HEK293 (cell line): ENCODE results near the gene TMEM233.
A peak's percentile ranks its signal among the peaks of the same experiment; 100 is the strongest.

Experiments used
- CTCF ChIA-PET: fragments of 350-600 bp; formaldehyde crosslinking; extraction: SDS; loops from one replicate; lab custom pipeline; 2021; ENCODE audit warnings: antibody characterized with exemption; lab: Yijun Ruan, JAX
- POLR2A ChIA-PET: fragments of 300-600 bp; formaldehyde crosslinking; extraction: SDS; loops from one replicate; lab custom pipeline; 2020; ENCODE audit warnings: antibody characterized with exemption, inconsistent platforms; lab: Yijun Ruan, JAX
- H3K27ac ChIP-seq: fragments of 200-500 bp; sonication (Bioruptor generic); 2 replicates; pipeline ENCODE4 v1.5.1; 2014; ENCODE audit warnings: low read depth, low read length, control low read depth, inconsistent platforms; ENCODE audit errors: extremely low read depth
- H3K36me3 ChIP-seq, 2 experiments: fragments of 200-500 bp in 1 of 2; sonication (Bioruptor generic) in 1 of 2; 1 replicate in 1 of 2; 2 replicates in 1 of 2; pipeline ENCODE4 v1.5.1; 2014 to 2017; ENCODE audit warnings: inconsistent platforms in 2 of 2, low read length in 2 of 2; ENCODE audit not compliant: control insufficient read depth in 2 of 2, insufficient read depth in 1 of 2
- H3K4me1 ChIP-seq: fragments of 200-500 bp; sonication (Bioruptor generic); 2 replicates; pipeline ENCODE4 v1.5.1; 2014; ENCODE audit warnings: mild to moderate bottlenecking, low read length, inconsistent platforms; ENCODE audit not compliant: control insufficient read depth, insufficient read depth
- H3K4me3 ChIP-seq: 2 replicates; pipeline ENCODE4 v1.5.1; 2011; ENCODE audit warnings: low read depth, mild to moderate bottlenecking, control low read depth, low read length, moderate library complexity
- H3K9me3 ChIP-seq: fragments of 200-500 bp; sonication (Bioruptor generic); 2 replicates; pipeline ENCODE4 v1.5.1; 2014; ENCODE audit warnings: low read depth, low read length, inconsistent platforms; ENCODE audit not compliant: control insufficient read depth, insufficient read depth
- FEZF1 ChIP-seq: fragments of 450-650 bp; formaldehyde crosslinking; IDR thresholded peaks from 2 replicates; pipeline ENCODE4 v1.5.1; 2016; ENCODE audit warnings: missing biosample characterization, missing genetic modification characterization
- GFI1B ChIP-seq: fragments of 450-650 bp; formaldehyde crosslinking; IDR thresholded peaks from 2 replicates; pipeline ENCODE4 v1.5.1; 2016; ENCODE audit warnings: missing biosample characterization, missing genetic modification characterization
- GLI2 ChIP-seq: fragments of 450-650 bp; formaldehyde crosslinking; IDR thresholded peaks from 2 replicates; pipeline ENCODE4; 2017; ENCODE audit warnings: missing biosample characterization, missing genetic modification characterization, low read depth, borderline replicate concordance
- GLIS1 ChIP-seq: fragments of 450-650 bp; formaldehyde crosslinking; IDR thresholded peaks from 2 replicates; pipeline ENCODE4 v1.5.1; 2016; ENCODE audit warnings: missing biosample characterization, missing genetic modification characterization
- KLF16 ChIP-seq: fragments of 450-650 bp; formaldehyde crosslinking; IDR thresholded peaks from 2 replicates; pipeline ENCODE4 v1.5.1; 2017; ENCODE audit warnings: missing biosample characterization, missing genetic modification characterization
- MZF1 ChIP-seq: fragments of 450-650 bp; formaldehyde crosslinking; IDR thresholded peaks from 2 replicates; pipeline ENCODE4 v1.5.1; 2017; ENCODE audit warnings: missing biosample characterization, missing genetic modification characterization, borderline replicate concordance
- OSR2 ChIP-seq: fragments of 450-650 bp; formaldehyde crosslinking; IDR thresholded peaks from 2 replicates; pipeline ENCODE4 v1.5.1; 2016; ENCODE audit warnings: missing biosample characterization, missing genetic modification characterization
- OVOL3 ChIP-seq: fragments of 450-650 bp; formaldehyde crosslinking; IDR thresholded peaks from 2 replicates; pipeline ENCODE4 v1.5.1; 2016; ENCODE audit warnings: missing biosample characterization, missing genetic modification characterization
- PRDM4 ChIP-seq: fragments of 450-650 bp; formaldehyde crosslinking; IDR thresholded peaks from 2 replicates; pipeline ENCODE4 v1.5.1; 2017; ENCODE audit warnings: missing biosample characterization, missing genetic modification characterization
- TCF7L2 ChIP-seq: IDR thresholded peaks from 2 replicates; pipeline ENCODE4 v1.6.1; 2011; ENCODE audit warnings: low read depth, mild to moderate bottlenecking, inconsistent platforms, low read length, moderate library complexity, borderline replicate concordance
- ZEB2 ChIP-seq: fragments of 450-650 bp; formaldehyde crosslinking; IDR thresholded peaks from 2 replicates; pipeline ENCODE4 v1.5.1; 2016; ENCODE audit warnings: missing biosample characterization, missing genetic modification characterization
- ZFHX2 ChIP-seq: fragments of 450-650 bp; formaldehyde crosslinking; conservative IDR thresholded peaks from 2 replicates; pipeline ENCODE4 v1.5.1; 2016; ENCODE audit warnings: missing biosample characterization, missing genetic modification characterization
- ZFP69B ChIP-seq: fragments of 450-650 bp; formaldehyde crosslinking; IDR thresholded peaks from 2 replicates; pipeline ENCODE4 v1.5.1; 2016; ENCODE audit warnings: missing biosample characterization, missing genetic modification characterization
- ZNF10 ChIP-seq: fragments of 450-650 bp; formaldehyde crosslinking; IDR thresholded peaks from 2 replicates; pipeline ENCODE4 v1.5.1; 2017; ENCODE audit warnings: missing biosample characterization, missing genetic modification characterization
- ZNF184 ChIP-seq: fragments of 450-650 bp; IDR thresholded peaks from 2 replicates; pipeline ENCODE4 v1.5.1; 2018; ENCODE audit warnings: missing biosample characterization, mild to moderate bottlenecking, missing genetic modification characterization
- ZNF248 ChIP-seq: fragments of 450-650 bp; formaldehyde crosslinking; IDR thresholded peaks from 2 replicates; pipeline ENCODE4 v1.5.1; 2017; ENCODE audit warnings: missing biosample characterization, missing genetic modification characterization
- ZNF266 ChIP-seq: fragments of 450-650 bp; formaldehyde crosslinking; IDR thresholded peaks from 2 replicates; pipeline ENCODE4 v1.5.1; 2016; ENCODE audit warnings: missing biosample characterization, missing genetic modification characterization, low read depth
- ZNF274 ChIP-seq, 2 experiments: fragments of 200-500 bp in 1 of 2; fragments of 450-650 bp in 1 of 2; sonication (Bioruptor generic) in 1 of 2; formaldehyde crosslinking in 1 of 2; IDR thresholded peaks; 2 replicates each; pipeline versions ENCODE4 v1.5.1 to v1.6.1; 2014 to 2016; ENCODE audit warnings: borderline replicate concordance in 1 of 2, inconsistent platforms in 1 of 2, low read length in 1 of 2, missing biosample characterization in 1 of 2, missing genetic modification characterization in 1 of 2
- ZNF335 ChIP-seq: fragments of 450-650 bp; formaldehyde crosslinking; conservative IDR thresholded peaks from 2 replicates; pipeline ENCODE4 v1.5.1; 2016; ENCODE audit warnings: missing biosample characterization, missing genetic modification characterization
- ZNF366 ChIP-seq: fragments of 450-650 bp; formaldehyde crosslinking; conservative IDR thresholded peaks from 2 replicates; pipeline ENCODE4 v1.5.1; 2016; ENCODE audit warnings: missing biosample characterization, missing genetic modification characterization
- ZNF501 ChIP-seq: fragments of 450-650 bp; formaldehyde crosslinking; IDR thresholded peaks from 2 replicates; pipeline ENCODE4 v1.5.1; 2016; ENCODE audit warnings: missing biosample characterization, missing genetic modification characterization
- ZNF514 ChIP-seq: fragments of 450-650 bp; formaldehyde crosslinking; IDR thresholded peaks from 2 replicates; pipeline ENCODE4 v1.5.1; 2016; ENCODE audit warnings: missing biosample characterization, missing genetic modification characterization
- ZNF548 ChIP-seq: fragments of 450-650 bp; formaldehyde crosslinking; IDR thresholded peaks from 2 replicates; pipeline ENCODE4 v1.5.1; 2016; ENCODE audit warnings: missing biosample characterization, missing genetic modification characterization
- ZNF561 ChIP-seq: fragments of 450-650 bp; IDR thresholded peaks from 2 replicates; pipeline ENCODE4 v1.5.1; 2018; ENCODE audit warnings: missing biosample characterization, missing genetic modification characterization, borderline replicate concordance
- ZNF580 ChIP-seq: fragments of 450-650 bp; formaldehyde crosslinking; IDR thresholded peaks from 2 replicates; pipeline ENCODE4 v1.5.1; 2016; ENCODE audit warnings: missing biosample characterization, missing genetic modification characterization
- ZNF621 ChIP-seq: fragments of 450-650 bp; formaldehyde crosslinking; IDR thresholded peaks from 2 replicates; pipeline ENCODE4 v1.5.1; 2017; ENCODE audit warnings: missing biosample characterization, missing genetic modification characterization
- ZNF624 ChIP-seq: fragments of 450-650 bp; formaldehyde crosslinking; IDR thresholded peaks from 2 replicates; pipeline ENCODE4 v1.5.1; 2017; ENCODE audit warnings: missing biosample characterization, missing genetic modification characterization
- ZNF777 ChIP-seq: fragments of 450-650 bp; formaldehyde crosslinking; IDR thresholded peaks from 2 replicates; pipeline ENCODE4 v1.5.1; 2017; ENCODE audit warnings: missing biosample characterization, missing genetic modification characterization, borderline replicate concordance
- ZSCAN16 ChIP-seq: fragments of 450-650 bp; formaldehyde crosslinking; IDR thresholded peaks from 2 replicates; pipeline ENCODE4 v1.5.1; 2016; ENCODE audit warnings: missing biosample characterization, missing genetic modification characterization
- ZSCAN30 ChIP-seq: fragments of 450-650 bp; IDR thresholded peaks from 2 replicates; pipeline ENCODE4 v1.5.1; 2018; ENCODE audit warnings: missing biosample characterization, mild to moderate bottlenecking, missing genetic modification characterization, moderate library complexity
- ZSCAN4 ChIP-seq: fragments of 450-650 bp; formaldehyde crosslinking; IDR thresholded peaks from 2 replicates; pipeline ENCODE4 v1.5.1; 2017; ENCODE audit warnings: missing biosample characterization, missing genetic modification characterization
- ZXDB ChIP-seq: fragments of 450-650 bp; formaldehyde crosslinking; IDR thresholded peaks from 2 replicates; pipeline ENCODE4 v1.5.1; 2016; ENCODE audit warnings: missing biosample characterization, missing genetic modification characterization
- TF ChIP-seq, protein P1 (sequence below): fragments of 450-650 bp; formaldehyde crosslinking; IDR thresholded peaks from 2 replicates; pipeline ENCODE4 v1.5.1; 2016; ENCODE audit warnings: missing biosample characterization, missing genetic modification characterization
- TF ChIP-seq, protein P2 (sequence below): fragments of 450-650 bp; IDR thresholded peaks from 2 replicates; pipeline ENCODE4 v1.5.1; 2018; ENCODE audit warnings: missing biosample characterization, mild to moderate bottlenecking, missing genetic modification characterization

TMEM233 gene

GRCh38 chr12:119602734-119603094 lies 9.1 kb downstream of the TMEM233 start:
- Histone ChIP-seq H3K9me3 (no peaks in the 10 kb centered on the region), H3K27ac (no peak overlapping the region), H3K36me3 (no peaks in the 10 kb centered on the region), H3K4me1 (peaks cover 7% of the 10 kb centered on the region; the same call in 1 of the 2 replicates), H3K4me3 (no peak overlapping the region)
- POLR2A ChIA-PET: no interaction called here
- CTCF ChIA-PET: interaction anchor here (0.6 kb wide), 1 partner anchor 621 kb away, joined by 3 read pairs; the partner anchor contains the start of gene SRRM4
- TF ChIP-seq PRDM4 (tag by site-specific recombination) (peak; percentile 63; the same call in 1 of the 2 replicates), ZNF248 (tag by site-specific recombination) (no peak), ZNF501 (tag by site-specific recombination) (no peak), ZNF366 (no peak), ZNF335 (tag by site-specific recombination) (peak; percentile 37; the same call in 1 of the 2 replicates), ZFHX2 (tag by site-specific recombination) (no peak), ZSCAN30 (tag by site-specific recombination) (peak; percentile 79; the same call in 1 of the 2 replicates), TCF7L2 (peak; percentile 57; the same call in 1 of the 2 replicates), MZF1 (tag by site-specific recombination) (peak; percentile 99), ZNF184 (tag by site-specific recombination) (no peak), GFI1B (tag by site-specific recombination) (no peak), ZNF624 (no peak), ZNF10 (tag by site-specific recombination) (no peak), OSR2 (tag by site-specific recombination) (peak; percentile 91), KLF16 (tag by site-specific recombination) (no peak), ZNF621 (no peak), ZNF266 (tag by site-specific recombination) (no peak), ZNF274 (IDR thresholded peaks at IDR 0.05; ENCODE audit: low read length) (no peak), ZNF274 (tag by site-specific recombination; IDR thresholded peaks at IDR 0.05; ENCODE audit: borderline replicate concordance) (no peak), ZSCAN4 (tag by site-specific recombination) (no peak), ZNF514 (no peak), ZXDB (tag by site-specific recombination) (peak; percentile 58), ZEB2 (tag by site-specific recombination) (0 out of 2 replicates have a peak, but pooled peaks have one; percentile 28), ZFP69B (tag by site-specific recombination) (no peak), GLIS1 (tag by site-specific recombination) (peak; percentile 71), ZNF777 (tag by site-specific recombination) (no peak), ZNF548 (no peak), OVOL3 (tag by site-specific recombination) (peak; percentile 75; the same call in 1 of the 2 replicates), ZNF580 (tag by site-specific recombination) (0 out of 2 replicates have a peak, but pooled peaks have one; percentile 60), GLI2 (tag by site-specific recombination) (0 out of 2 replicates have a peak, but pooled peaks have one; percentile 13), ZSCAN16 (no peak), ZNF561 (tag by site-specific recombination) (no peak), FEZF1 (tag by site-specific recombination) (peak; percentile 78)
- TF ChIP-seq, protein P1, sequence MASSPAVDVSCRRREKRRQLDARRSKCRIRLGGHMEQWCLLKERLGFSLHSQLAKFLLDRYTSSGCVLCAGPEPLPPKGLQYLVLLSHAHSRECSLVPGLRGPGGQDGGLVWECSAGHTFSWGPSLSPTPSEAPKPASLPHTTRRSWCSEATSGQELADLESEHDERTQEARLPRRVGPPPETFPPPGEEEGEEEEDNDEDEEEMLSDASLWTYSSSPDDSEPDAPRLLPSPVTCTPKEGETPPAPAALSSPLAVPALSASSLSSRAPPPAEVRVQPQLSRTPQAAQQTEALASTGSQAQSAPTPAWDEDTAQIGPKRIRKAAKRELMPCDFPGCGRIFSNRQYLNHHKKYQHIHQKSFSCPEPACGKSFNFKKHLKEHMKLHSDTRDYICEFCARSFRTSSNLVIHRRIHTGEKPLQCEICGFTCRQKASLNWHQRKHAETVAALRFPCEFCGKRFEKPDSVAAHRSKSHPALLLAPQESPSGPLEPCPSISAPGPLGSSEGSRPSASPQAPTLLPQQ (tag by site-specific recombination): no peak
- TF ChIP-seq, protein P2, sequence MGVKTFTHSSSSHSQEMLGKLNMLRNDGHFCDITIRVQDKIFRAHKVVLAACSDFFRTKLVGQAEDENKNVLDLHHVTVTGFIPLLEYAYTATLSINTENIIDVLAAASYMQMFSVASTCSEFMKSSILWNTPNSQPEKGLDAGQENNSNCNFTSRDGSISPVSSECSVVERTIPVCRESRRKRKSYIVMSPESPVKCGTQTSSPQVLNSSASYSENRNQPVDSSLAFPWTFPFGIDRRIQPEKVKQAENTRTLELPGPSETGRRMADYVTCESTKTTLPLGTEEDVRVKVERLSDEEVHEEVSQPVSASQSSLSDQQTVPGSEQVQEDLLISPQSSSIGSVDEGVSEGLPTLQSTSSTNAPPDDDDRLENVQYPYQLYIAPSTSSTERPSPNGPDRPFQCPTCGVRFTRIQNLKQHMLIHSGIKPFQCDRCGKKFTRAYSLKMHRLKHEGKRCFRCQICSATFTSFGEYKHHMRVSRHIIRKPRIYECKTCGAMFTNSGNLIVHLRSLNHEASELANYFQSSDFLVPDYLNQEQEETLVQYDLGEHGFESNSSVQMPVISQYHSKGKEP (tag by site-specific recombination): peak; percentile 81
